B cell (primary cell): Measurements from ENCODE around the gene MTHFS. TPM values are rescaled to one million over a fixed set of nuclear protein-coding genes. Genes with fewer than 3 reads are reported as not detected.

Experiments used
- ATAC-seq: fragments of 200-7000 bp; cut with Tn5 transposase; one replicate; pipeline ENCODE4 v1.10.0; 2021; ENCODE audit warnings: low read depth, mild to moderate bottlenecking, moderate number of reproducible peaks, moderate library complexity
- CTCF ChIA-PET: fragments of 350-600 bp; sonication (Branson Sonifier 250); formaldehyde crosslinking; loops from one replicate; lab custom pipeline; 2021; ENCODE audit warnings: antibody characterized with exemption, inconsistent platforms; lab: Charles Lee
- POLR2A ChIA-PET: fragments of 350-600 bp; sonication (Branson Sonifier 250); formaldehyde crosslinking; loops from one replicate; lab custom pipeline; 2021; ENCODE audit warnings: antibody characterized with exemption; lab: Charles Lee
- DNase-seq: peaks from one replicate; pipeline ENCODE4 v3.0.0; 2013
- H2AFZ ChIP-seq: 2 replicates; pipeline ENCODE4 v1.6.1; 2012; ENCODE audit warnings: mild to moderate bottlenecking, low read depth, low read length; ENCODE audit not compliant: insufficient read depth, poor library complexity, severe bottlenecking
- H3K27ac ChIP-seq, 2 donors: 1 replicate in 1 of 2; 2 replicates in 1 of 2; pipeline ENCODE4 v1.5.1; 2012 to 2013; ENCODE audit warnings: low read length in 2 of 2, mild to moderate bottlenecking in 2 of 2, moderate library complexity in 1 of 2
- H3K27me3 ChIP-seq, 4 experiments: fragments of 200-600 bp in 1 of 4; sonication (generic) in 1 of 4; replicated peaks in 1 of 4; 1 replicate in 2 of 4; 2 replicates in 2 of 4; pipeline versions ENCODE4 v1.6.1 to v1.7.0; 2013 to 2016; ENCODE audit warnings: low read length in 3 of 4, mild to moderate bottlenecking in 2 of 4, mixed read lengths in 1 of 4, moderate library complexity in 1 of 4; ENCODE audit not compliant: insufficient read depth in 4 of 4, control insufficient read depth in 3 of 4; ENCODE audit errors: control extremely low read depth in 1 of 4
- H3K36me3 ChIP-seq, 2 experiments: replicated peaks in 1 of 2; 1 replicate in 1 of 2; 2 replicates in 1 of 2; pipeline versions ENCODE4 v1.6.1 to v1.7.1; 2013; ENCODE audit warnings: low read length in 1 of 2; ENCODE audit not compliant: insufficient read depth in 2 of 2, control insufficient read depth in 1 of 2; ENCODE audit errors: control extremely low read depth in 1 of 2, extremely low read depth in 1 of 2
- H3K4me1 ChIP-seq, 2 donors: fragments of 200-600 bp in 1 of 2; sonication (generic) in 1 of 2; 1 replicate in 1 of 2; 2 replicates in 1 of 2; pipeline versions ENCODE4 v1.5.1 to v1.6.1; 2013 to 2017; ENCODE audit warnings: low read length in 2 of 2; ENCODE audit not compliant: control insufficient read depth in 2 of 2, insufficient read depth in 2 of 2
- H3K4me2 ChIP-seq: replicated peaks from 2 replicates; pipeline ENCODE3; 2012; ENCODE audit warnings: mild to moderate bottlenecking, low read depth, low read length; ENCODE audit not compliant: poor library complexity, severe bottlenecking
- H3K4me3 ChIP-seq, 5 experiments: fragments of 200-600 bp in 1 of 5; sonication (generic) in 1 of 5; 1 replicate in 3 of 5; 2 replicates in 2 of 5; pipeline versions ENCODE4 v1.5.1 to v1.7.0; 2011 to 2016; ENCODE audit warnings: low read length in 4 of 5, mild to moderate bottlenecking in 4 of 5, low read depth in 2 of 5, control low read depth in 1 of 5, moderate library complexity in 1 of 5; ENCODE audit not compliant: insufficient read depth in 1 of 5; ENCODE audit errors: control extremely low read depth in 1 of 5, extremely low read depth in 1 of 5
- H3K79me2 ChIP-seq: fragments of 200-600 bp; sonication (generic); one replicate; pipeline ENCODE4 v1.6.0; 2016; ENCODE audit warnings: low read length; ENCODE audit not compliant: control insufficient read depth, insufficient read depth
- H3K9ac ChIP-seq: fragments of 200-600 bp; sonication (generic); 2 replicates; pipeline ENCODE4 v1.6.1; 2017; ENCODE audit warnings: mild to moderate bottlenecking, low read length, moderate library complexity
- H3K9me3 ChIP-seq, 3 donors: one replicate each; pipeline versions ENCODE4 v1.6.1 to v1.7.1; 2013; ENCODE audit warnings: low read length in 2 of 3; ENCODE audit not compliant: control insufficient read depth in 2 of 3, insufficient read depth in 1 of 3; ENCODE audit errors: control extremely low read depth in 1 of 3
- H4K20me1 ChIP-seq: 2 replicates; pipeline ENCODE4 v1.6.0; 2012; ENCODE audit warnings: mild to moderate bottlenecking, low read length; ENCODE audit not compliant: insufficient read depth, control insufficient read depth, poor library complexity, severe bottlenecking
- H3K27ac Mint-ChIP-seq: one replicate; pipeline ENCODE4 v1.8.0; 2021; ENCODE audit warnings: mixed read lengths
- H3K27me3 Mint-ChIP-seq: one replicate; pipeline ENCODE4 v1.8.0; 2021; ENCODE audit warnings: mixed read lengths
- H3K4me1 Mint-ChIP-seq: one replicate; pipeline ENCODE4 v1.8.0; 2021; ENCODE audit warnings: mixed read lengths
- H3K4me3 Mint-ChIP-seq: one replicate; pipeline ENCODE4 v1.8.0; 2021; ENCODE audit warnings: mixed read lengths
- H3K9me3 Mint-ChIP-seq: one replicate; pipeline ENCODE4 v1.8.0; 2022; ENCODE audit warnings: mixed read lengths; ENCODE audit not compliant: insufficient read depth
- CTCF ChIP-seq: fragments of 200-600 bp; IDR thresholded peaks from one replicate; pipeline ENCODE4 v1.8.0; 2022; ENCODE audit warnings: antibody characterized with exemption, mild to moderate bottlenecking
- EZH2 ChIP-seq: IDR thresholded peaks from 2 replicates; pipeline ENCODE4 v1.6.1; 2012; ENCODE audit warnings: borderline replicate concordance, low read depth, mild to moderate bottlenecking, moderate library complexity, low read length; ENCODE audit not compliant: insufficient read depth, poor library complexity, severe bottlenecking
- WGBS: methylation state at CpG from one replicate; pipeline ENCODE4 v1.1.5; 2013; ENCODE audit warnings: missing lambda C conversion rate; ENCODE audit not compliant: insufficient coverage; 5-methylcytosine and 5-hydroxymethylcytosine counted together
- intact Hi-C: fragments of 100-400 bp; cut with micrococcal nuclease; formaldehyde crosslinking; loops from one replicate; pipeline ENCODE4 v1.10.0; 2022
- polyA plus RNA-seq: library from polyadenylated mRNA; depleted of rRNA; stranded (reverse); fragments of >200 nt; gene quantifications from 2 replicates; pipeline ENCODE4 v1.2.3, GENCODE V29; 2012
- total RNA-seq, 2 donors: library from RNA; stranded (reverse); fragments of 120-200 nt in 1 of 2; gene quantifications; 1 replicate in 1 of 2; 2 replicates in 1 of 2; pipeline versions ENCODE4 v1.2.3 to v1.2.4, GENCODE V29; 2013 to 2022

MTHFS gene
- total and polyA plus RNA-seq, 2 donors (not counting 1 experiment from before 2014, with no cell fraction given): 20.1 to 20.9 TPM

DNA sequence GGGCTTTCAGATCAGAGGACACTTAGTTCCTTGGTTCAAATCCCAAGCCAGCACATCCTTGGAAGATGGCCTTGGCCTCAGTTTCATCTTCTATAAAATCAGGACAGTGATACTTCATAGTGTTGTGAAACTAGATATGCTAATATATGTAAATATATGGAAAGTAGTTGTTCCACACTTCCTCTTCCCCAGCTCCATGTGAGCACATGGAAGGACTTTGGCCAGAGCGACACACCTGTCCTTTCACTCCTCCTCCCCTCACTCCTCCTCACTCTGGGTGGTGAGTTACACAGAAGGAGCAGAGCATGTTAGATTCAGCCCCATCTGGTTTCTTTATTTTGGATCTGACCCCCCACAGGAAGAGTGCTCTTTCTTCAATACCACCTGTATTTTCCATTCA lies 65.2 kb downstream of the MTHFS start:
- ChIA-PET POLR2A (no interaction called here), CTCF (interaction anchor here (2.1 kb wide), 1 partner anchor 22 kb away, joined by 6 read pairs; no protein-coding TSS in a partner anchor)
- Mint-ChIP-seq H3K4me1 (peaks cover 2% of the 10 kb centered on the region), H3K9me3 (peaks cover 4% of the 10 kb centered on the region), H3K4me3 (no peak overlapping the region), H3K27ac (no peak overlapping the region), H3K27me3 (no peaks in the 10 kb centered on the region)
- no peaks in the 10 kb centered on the region for H3K79me2 ChIP-seq
- H4K20me1 ChIP-seq: no peaks in the 10 kb centered on the region
- H3K27me3 ChIP-seq: no peaks in the 10 kb centered on the region
- H3K4me3 ChIP-seq: no peak overlapping the region
- no peak overlapping the region for H3K27ac ChIP-seq
- no peak for DNase-seq
- H2AFZ ChIP-seq: no peak overlapping the region
- H3K4me2 ChIP-seq: no peak overlapping the region
- peaks cover 0 to 3% of the 10 kb centered on the region in 2 experiments for H3K36me3 ChIP-seq
- no peak for ATAC-seq
- intact Hi-C loops: no loop called here
- H3K9me3 ChIP-seq: no peaks in the 10 kb centered on the region
- H3K4me1 ChIP-seq: no peaks in the 10 kb centered on the region
- WGBS: no CpG with 5 or more reads among the region's 1 CpG
- H3K9ac ChIP-seq: no peak overlapping the region
- TF ChIP-seq EZH2: no peak
- TF ChIP-seq CTCF: no peak

DNA sequence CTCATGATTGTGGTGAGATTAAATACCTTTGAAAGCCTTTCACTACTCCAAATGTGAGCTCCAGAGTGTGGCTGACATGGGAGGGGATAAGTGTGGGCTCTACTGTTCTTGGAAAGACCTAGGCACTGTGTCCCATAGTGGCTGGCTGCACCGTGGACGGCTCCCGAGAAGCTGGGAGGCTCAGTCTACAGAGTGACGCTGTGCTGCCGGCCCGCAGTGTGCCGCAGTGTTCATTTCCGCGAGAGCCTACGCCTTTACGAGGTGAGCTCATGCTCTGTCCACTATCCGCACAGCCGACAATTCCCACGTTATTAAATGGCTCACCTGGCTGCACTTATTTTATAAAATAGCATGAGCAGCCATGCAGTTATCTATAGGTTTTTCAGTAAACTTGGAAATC lies 66.9 kb downstream of the MTHFS start:
- Histone ChIP-seq H3K79me2 (no peaks in the 10 kb centered on the region), H3K27ac (no peak overlapping the region), H3K9me3 (no peaks in the 10 kb centered on the region), H3K4me2 (no peak overlapping the region), H3K4me1 (no peaks in the 10 kb centered on the region), H3K4me3 (no peak overlapping the region), H3K9ac (no peak overlapping the region), H3K27me3 (no peaks in the 10 kb centered on the region), H4K20me1 (no peaks in the 10 kb centered on the region), H3K36me3 (peaks cover 0 to 2% of the 10 kb centered on the region in 2 experiments), H2AFZ (no peak overlapping the region)
- TF ChIP-seq EZH2 (no peak), CTCF (no peak)
- H3K9me3 Mint-ChIP-seq: peaks cover 4% of the 10 kb centered on the region
- WGBS: over 99% methylated on average over 12 of the region's 14 CpGs
- H3K4me1 Mint-ChIP-seq: no peaks in the 10 kb centered on the region
- DNase-seq (no peak), ATAC-seq (no peak)
- intact Hi-C loops: no loop called here
- H3K4me3 Mint-ChIP-seq: no peak overlapping the region
- H3K27me3 Mint-ChIP-seq: no peaks in the 10 kb centered on the region
- CTCF ChIA-PET: interaction anchor here (2.1 kb wide), 1 partner anchor 23 kb away, joined by 6 read pairs; no protein-coding TSS in a partner anchor
- H3K27ac Mint-ChIP-seq: no peak overlapping the region
- POLR2A ChIA-PET: no interaction called here
